GM10266 (cell line): Measurements from ENCODE around the gene GPR157.

Experiments used
- DNase-seq: peaks from one replicate; pipeline ENCODE4 v3.0.0; 2012; ENCODE audit errors: extremely low spot score
- CTCF ChIP-seq: IDR thresholded peaks from 2 replicates; pipeline ENCODE4 v1.5.1; 2012; ENCODE audit warnings: mild to moderate bottlenecking, low read depth; ENCODE audit not compliant: control insufficient read depth, insufficient read depth; ENCODE audit errors: missing control alignments

The GPR157 gene

GRCh38 chr1:9071554-9072235, 57.2 kb downstream of the GPR157 start:
- no peak for TF ChIP-seq CTCF
- DNase-seq, result no peak

- no peak for DNase-seq
- no peak for TF ChIP-seq CTCF
Observed at GRCh38 chr1:9070486-9070885, 58.4 kb downstream of the GPR157 start.

- peak; percentile 91 for DNase-seq
- no peak for TF ChIP-seq CTCF
Observed at GRCh38 chr1:9069326-9070100, 59.4 kb downstream of the GPR157 start, which contains the start of gene SLC2A5. Gene SLC2A5, minus strand, starts transcription at chr1:9069635. Its CDS starts 99 bp downstream, at chr1:9069536.

GRCh38 chr1:9068981-9069325, 59.9 kb downstream of the GPR157 start:
- TF ChIP-seq CTCF, result no peak
- no peak for DNase-seq

DNA sequence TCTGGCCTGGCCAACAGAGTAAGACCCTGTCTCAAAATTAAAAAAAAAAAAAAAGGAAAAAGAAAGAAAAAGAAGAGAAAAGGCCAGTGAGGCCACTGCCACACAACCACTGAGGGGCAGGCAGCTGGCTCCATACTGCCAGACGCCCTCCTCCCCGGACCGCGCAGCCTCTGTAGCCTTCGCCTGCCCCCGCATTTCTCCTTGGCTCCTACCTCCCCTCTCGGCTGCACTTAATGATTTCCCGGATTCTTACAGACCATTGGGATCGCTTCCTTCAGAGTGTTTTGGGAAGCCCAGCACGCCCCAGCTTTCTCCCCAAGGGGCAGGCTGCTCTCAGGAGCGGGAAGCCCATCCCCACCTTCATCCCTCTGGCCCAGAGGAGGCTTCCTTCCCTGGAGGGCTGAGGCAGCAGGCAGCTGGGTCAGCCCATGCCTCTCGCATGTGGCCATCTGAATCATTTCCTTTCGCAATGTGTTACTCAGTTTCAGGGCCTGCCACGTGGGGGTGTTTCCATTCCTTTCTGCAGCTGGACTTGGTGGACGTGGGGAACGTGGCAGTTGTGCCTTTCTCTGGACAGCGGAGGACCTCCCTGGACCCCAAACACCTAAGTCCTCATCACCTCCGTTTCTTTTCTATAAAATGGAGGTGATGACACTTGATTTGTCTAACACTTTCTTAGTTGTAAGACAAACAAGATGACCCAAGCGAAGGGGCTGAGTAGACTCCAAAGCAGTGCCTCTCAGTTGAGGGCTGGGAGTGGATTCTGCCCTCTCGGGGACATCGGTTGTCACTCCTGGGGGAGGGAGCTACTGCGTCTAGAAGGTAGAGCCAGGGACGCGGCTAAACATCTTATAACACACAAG, 61.7 kb downstream of the GPR157 start:
- no peak for DNase-seq
- no peak for TF ChIP-seq CTCF

DNA sequence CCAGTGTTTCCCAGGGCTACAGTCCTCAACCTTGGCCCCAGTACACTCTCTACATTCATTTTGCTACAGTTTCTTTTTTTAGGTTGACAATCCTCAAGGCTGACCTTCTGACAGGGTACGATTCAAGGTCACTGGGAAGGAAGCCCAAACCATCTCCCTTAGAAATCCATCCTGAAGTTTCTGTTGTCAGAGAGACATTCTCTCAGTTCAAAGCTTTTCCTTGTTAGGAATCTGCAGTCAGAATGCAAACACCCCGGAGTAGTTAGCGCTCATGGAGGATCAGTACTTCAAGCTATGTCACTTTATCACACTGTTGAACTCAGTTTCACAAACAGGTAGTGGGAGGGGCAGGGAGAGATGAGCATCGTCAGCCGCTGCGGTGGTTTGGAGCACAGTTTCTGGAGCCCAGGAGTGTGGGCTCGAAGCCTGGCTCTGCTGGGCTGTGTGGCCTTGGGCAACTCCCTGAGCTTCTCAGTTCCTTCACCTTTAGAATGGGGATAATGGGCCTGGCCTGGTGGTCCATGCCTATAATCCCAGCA, 63.6 kb downstream of the GPR157 start:
- TF ChIP-seq CTCF, result no peak
- no peak for DNase-seq

GRCh38 chr1:9062846-9063245, 66.1 kb downstream of the GPR157 start:
- no peak for DNase-seq
- no peak for TF ChIP-seq CTCF
